Measurements from ENCODE around the gene ALDH18A1. TPM values are rescaled to one million over a fixed set of nuclear protein-coding genes. Genes with fewer than 3 reads are reported as not detected.

Gene ALDH18A1
- total RNA-seq, 1 donor from 2014 or later, result 135 TPM

GRCh38 chr10:95657250-95657649 lies 739 bp upstream of the ALDH18A1 start:
- Mint-ChIP-seq H3K27ac (no peak overlapping the region), H3K36me3 (ENCODE audit: insufficient read depth) (peaks cover 14% of the 10 kb centered on the region), H3K9me3 (ENCODE audit: low read depth) (no peaks in the 10 kb centered on the region), H3K4me3 (ENCODE audit: low read depth) (peak overlapping the region; percentile 99), H3K4me1 (ENCODE audit: low read depth) (peaks cover 21% of the 10 kb centered on the region), H3K27me3 (no peaks in the 10 kb centered on the region)
- TF ChIP-seq, protein P1, sequence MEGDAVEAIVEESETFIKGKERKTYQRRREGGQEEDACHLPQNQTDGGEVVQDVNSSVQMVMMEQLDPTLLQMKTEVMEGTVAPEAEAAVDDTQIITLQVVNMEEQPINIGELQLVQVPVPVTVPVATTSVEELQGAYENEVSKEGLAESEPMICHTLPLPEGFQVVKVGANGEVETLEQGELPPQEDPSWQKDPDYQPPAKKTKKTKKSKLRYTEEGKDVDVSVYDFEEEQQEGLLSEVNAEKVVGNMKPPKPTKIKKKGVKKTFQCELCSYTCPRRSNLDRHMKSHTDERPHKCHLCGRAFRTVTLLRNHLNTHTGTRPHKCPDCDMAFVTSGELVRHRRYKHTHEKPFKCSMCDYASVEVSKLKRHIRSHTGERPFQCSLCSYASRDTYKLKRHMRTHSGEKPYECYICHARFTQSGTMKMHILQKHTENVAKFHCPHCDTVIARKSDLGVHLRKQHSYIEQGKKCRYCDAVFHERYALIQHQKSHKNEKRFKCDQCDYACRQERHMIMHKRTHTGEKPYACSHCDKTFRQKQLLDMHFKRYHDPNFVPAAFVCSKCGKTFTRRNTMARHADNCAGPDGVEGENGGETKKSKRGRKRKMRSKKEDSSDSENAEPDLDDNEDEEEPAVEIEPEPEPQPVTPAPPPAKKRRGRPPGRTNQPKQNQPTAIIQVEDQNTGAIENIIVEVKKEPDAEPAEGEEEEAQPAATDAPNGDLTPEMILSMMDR (IDR thresholded peaks at IDR 0.05; ENCODE audit: unreplicated experiment), result no peak
- DNase-seq (ENCODE audit: low spot score, unreplicated experiment), result no peak

DNA sequence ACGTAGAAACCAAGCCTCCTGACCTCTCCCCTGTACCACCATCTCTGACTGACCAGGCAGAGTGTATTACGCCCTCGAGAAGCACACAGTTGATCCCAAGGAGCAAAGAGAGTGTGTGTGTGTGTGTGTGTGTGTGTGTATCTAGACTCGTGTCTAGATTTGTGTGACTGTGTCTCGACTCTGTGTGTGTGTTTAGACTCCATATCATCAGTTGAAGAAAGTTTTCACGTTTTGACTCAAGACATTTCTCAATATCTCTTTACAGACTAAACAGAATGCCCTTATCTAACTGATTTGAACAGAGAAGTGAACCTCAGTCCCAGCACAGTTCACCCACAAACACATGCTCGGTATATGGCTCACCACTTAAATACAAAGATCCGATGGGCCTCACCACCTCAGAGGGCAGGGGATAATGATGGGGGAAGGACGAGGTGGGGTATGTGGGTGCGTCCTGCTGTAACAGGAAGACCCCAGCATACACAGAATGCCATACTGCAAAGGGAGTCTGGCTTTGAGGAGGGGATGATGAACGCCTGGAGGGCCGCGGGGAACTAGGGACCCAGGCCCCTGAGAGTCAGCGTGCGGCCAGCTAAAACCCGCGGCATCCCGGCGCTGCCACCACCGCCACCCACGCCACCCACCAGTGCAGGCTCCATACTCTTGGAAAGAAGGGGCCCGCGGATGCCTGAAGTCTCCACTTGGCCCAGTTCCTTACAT lies 780 bp downstream of the ALDH18A1 start:
- Mint-ChIP-seq H3K4me3 (ENCODE audit: low read depth) (peak overlapping the region; percentile 99), H3K9me3 (ENCODE audit: low read depth) (peaks cover 10% of the 10 kb centered on the region), H3K4me1 (ENCODE audit: low read depth) (peaks cover 9% of the 10 kb centered on the region), H3K27ac (peak overlapping the region; percentile 58), H3K27me3 (no peaks in the 10 kb centered on the region), H3K36me3 (ENCODE audit: insufficient read depth) (peaks cover 27% of the 10 kb centered on the region)
- TF ChIP-seq, protein P1 (IDR thresholded peaks at IDR 0.05; ENCODE audit: unreplicated experiment), result no peak
- DNase-seq (ENCODE audit: low spot score, unreplicated experiment), result no peak

GRCh38 chr10:95653895-95654294 lies 2.6 kb downstream of the ALDH18A1 start:
- no peak overlapping the region for H3K4me3 Mint-ChIP-seq (ENCODE audit: low read depth)
- peaks cover 10% of the 10 kb centered on the region for H3K9me3 Mint-ChIP-seq (ENCODE audit: low read depth)
- TF ChIP-seq, protein P1 (IDR thresholded peaks at IDR 0.05; ENCODE audit: unreplicated experiment), result no peak
- DNase-seq (ENCODE audit: low spot score, unreplicated experiment), result no peak
- H3K4me1 Mint-ChIP-seq (ENCODE audit: low read depth), result peaks cover 10% of the 10 kb centered on the region
- H3K27ac Mint-ChIP-seq, result no peak overlapping the region
- no peaks in the 10 kb centered on the region for H3K27me3 Mint-ChIP-seq
- peaks cover 39% of the 10 kb centered on the region for H3K36me3 Mint-ChIP-seq (ENCODE audit: insufficient read depth)

GRCh38 chr10:95651346-95652060 lies 5.0 kb downstream of the ALDH18A1 start:
- H3K4me1 Mint-ChIP-seq (ENCODE audit: low read depth), result peaks cover 13% of the 10 kb centered on the region
- DNase-seq (ENCODE audit: low spot score, unreplicated experiment), result no peak
- H3K4me3 Mint-ChIP-seq (ENCODE audit: low read depth), result no peak overlapping the region
- no peak overlapping the region for H3K27ac Mint-ChIP-seq
- H3K27me3 Mint-ChIP-seq, result no peaks in the 10 kb centered on the region
- peaks cover 10% of the 10 kb centered on the region for H3K9me3 Mint-ChIP-seq (ENCODE audit: low read depth)
- peaks cover 54% of the 10 kb centered on the region for H3K36me3 Mint-ChIP-seq (ENCODE audit: insufficient read depth)
- TF ChIP-seq, protein P1 (IDR thresholded peaks at IDR 0.05; ENCODE audit: unreplicated experiment), result no peak

- DNase-seq (ENCODE audit: low spot score, unreplicated experiment), result no peak
Measured at GRCh38 chr10:95650232-95650631, 6.3 kb downstream of the ALDH18A1 start.

More at GRCh38 chr10:95650232-95650631, 6.3 kb downstream of the ALDH18A1 start:
- Mint-ChIP-seq H3K36me3 (ENCODE audit: insufficient read depth) (peaks cover 58% of the 10 kb centered on the region), H3K27me3 (no peaks in the 10 kb centered on the region), H3K27ac (no peak overlapping the region), H3K9me3 (ENCODE audit: low read depth) (peaks cover 10% of the 10 kb centered on the region), H3K4me1 (ENCODE audit: low read depth) (peaks cover 17% of the 10 kb centered on the region), H3K4me3 (ENCODE audit: low read depth) (no peak overlapping the region)
- TF ChIP-seq, protein P1 (IDR thresholded peaks at IDR 0.05; ENCODE audit: unreplicated experiment), result no peak

Data from progenitor cell of endocrine pancreas (in vitro differentiated cells).